DOHH2 (cell line): ENCODE data around the gene MFAP5.
"Not testable (repeated sequence)": the region's sequence is repeated elsewhere in the genome, so short reads cannot be mapped to it uniquely, and the experiment has no call there.

Experiments
- EZH2phosphoT487 ChIP-seq: fragments of 200-600 bp; sonication (generic); IDR thresholded peaks from 2 replicates; pipeline ENCODE4 v1.6.1; 2017; ENCODE audit warnings: borderline replicate concordance, mild to moderate bottlenecking, antibody characterized with exemption, low read length, moderate library complexity, mixed read lengths
- TF ChIP-seq, protein P1 (sequence below): fragments of 200-600 bp; sonication (generic); IDR thresholded peaks from one replicate; pipeline ENCODE4 v1.5.1; 2014; ENCODE audit warnings: antibody characterized with exemption, mild to moderate bottlenecking, low read depth, low read length; ENCODE audit not compliant: poor library complexity, severe bottlenecking

DNA sequence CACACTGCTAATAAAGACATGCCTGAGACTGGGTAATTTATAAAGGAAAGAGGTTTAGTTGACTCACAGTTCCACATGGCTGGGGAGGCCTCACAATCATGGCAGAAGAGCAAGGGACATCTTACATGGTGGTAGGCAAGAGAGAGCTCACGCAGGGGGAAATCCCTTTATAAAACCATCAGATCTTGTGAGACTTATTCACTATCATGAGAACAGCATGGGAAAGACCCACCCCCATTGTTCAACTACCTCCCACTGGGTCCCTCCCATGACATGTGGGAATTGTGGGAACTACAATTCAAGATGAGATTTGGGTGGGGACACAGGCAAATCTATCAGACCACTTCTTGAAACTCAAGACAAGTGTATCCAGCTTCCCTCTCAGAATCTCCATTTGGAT, 48.7 kb downstream of the MFAP5 start:
- TF ChIP-seq, protein P1, sequence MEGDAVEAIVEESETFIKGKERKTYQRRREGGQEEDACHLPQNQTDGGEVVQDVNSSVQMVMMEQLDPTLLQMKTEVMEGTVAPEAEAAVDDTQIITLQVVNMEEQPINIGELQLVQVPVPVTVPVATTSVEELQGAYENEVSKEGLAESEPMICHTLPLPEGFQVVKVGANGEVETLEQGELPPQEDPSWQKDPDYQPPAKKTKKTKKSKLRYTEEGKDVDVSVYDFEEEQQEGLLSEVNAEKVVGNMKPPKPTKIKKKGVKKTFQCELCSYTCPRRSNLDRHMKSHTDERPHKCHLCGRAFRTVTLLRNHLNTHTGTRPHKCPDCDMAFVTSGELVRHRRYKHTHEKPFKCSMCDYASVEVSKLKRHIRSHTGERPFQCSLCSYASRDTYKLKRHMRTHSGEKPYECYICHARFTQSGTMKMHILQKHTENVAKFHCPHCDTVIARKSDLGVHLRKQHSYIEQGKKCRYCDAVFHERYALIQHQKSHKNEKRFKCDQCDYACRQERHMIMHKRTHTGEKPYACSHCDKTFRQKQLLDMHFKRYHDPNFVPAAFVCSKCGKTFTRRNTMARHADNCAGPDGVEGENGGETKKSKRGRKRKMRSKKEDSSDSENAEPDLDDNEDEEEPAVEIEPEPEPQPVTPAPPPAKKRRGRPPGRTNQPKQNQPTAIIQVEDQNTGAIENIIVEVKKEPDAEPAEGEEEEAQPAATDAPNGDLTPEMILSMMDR: not testable (repeated sequence)
- TF ChIP-seq EZH2phosphoT487: not testable (repeated sequence)
